Measurements from ENCODE around the gene AMMECR1L.
"Not testable (repeated sequence)": the region's sequence is repeated elsewhere in the genome, so short reads cannot be mapped to it uniquely, and the experiment has no call there.

AMMECR1L gene

GRCh38 chr2:127897531-127898211, 11.9 kb upstream of the AMMECR1L start:
- H3K9me3 Mint-ChIP-seq = no peaks in the 10 kb centered on the region
- no peaks in the 10 kb centered on the region for H3K27me3 Mint-ChIP-seq
- H3K27ac Mint-ChIP-seq = no peak overlapping the region
- no peak overlapping the region for H3K4me3 Mint-ChIP-seq
- peaks cover 4% of the 10 kb centered on the region for H3K4me1 Mint-ChIP-seq (ENCODE audit: low read depth)
- H3K36me3 Mint-ChIP-seq (ENCODE audit: low read depth) = no peaks in the 10 kb centered on the region

- Mint-ChIP-seq H3K36me3 (ENCODE audit: low read depth) (no peaks in the 10 kb centered on the region), H3K4me1 (ENCODE audit: low read depth) (peaks cover 8% of the 10 kb centered on the region), H3K27ac (no peak overlapping the region), H3K9me3 (no peaks in the 10 kb centered on the region), H3K27me3 (no peaks in the 10 kb centered on the region), H3K4me3 (no peak overlapping the region)
These were observed 7.7 kb upstream of the AMMECR1L start for GRCh38 chr2:127893494-127893893.

GRCh38 chr2:127893033-127893432, 7.3 kb upstream of the AMMECR1L start:
- H3K4me3 Mint-ChIP-seq = no peak overlapping the region

GRCh38 chr2:127891811-127892210, 6.1 kb upstream of the AMMECR1L start:
- H3K27ac Mint-ChIP-seq = no peak overlapping the region
- no peak overlapping the region for H3K4me3 Mint-ChIP-seq
- H3K9me3 Mint-ChIP-seq = no peaks in the 10 kb centered on the region
- H3K4me1 Mint-ChIP-seq (ENCODE audit: low read depth) = peaks cover 17% of the 10 kb centered on the region
- no peaks in the 10 kb centered on the region for H3K27me3 Mint-ChIP-seq
- no peaks in the 10 kb centered on the region for H3K36me3 Mint-ChIP-seq (ENCODE audit: low read depth)

More at GRCh38 chr2:127893033-127893432, 7.3 kb upstream of the AMMECR1L start:
- no peaks in the 10 kb centered on the region for H3K27me3 Mint-ChIP-seq
- H3K9me3 Mint-ChIP-seq = no peaks in the 10 kb centered on the region
- peaks cover 5% of the 10 kb centered on the region for H3K4me1 Mint-ChIP-seq (ENCODE audit: low read depth)
- H3K36me3 Mint-ChIP-seq (ENCODE audit: low read depth) = no peaks in the 10 kb centered on the region
- no peak overlapping the region for H3K27ac Mint-ChIP-seq

- H3K36me3 Mint-ChIP-seq (ENCODE audit: low read depth); H3K27ac Mint-ChIP-seq; H3K27me3 Mint-ChIP-seq; H3K9me3 Mint-ChIP-seq; H3K4me3 Mint-ChIP-seq: not testable (repeated sequence)
- H3K4me1 Mint-ChIP-seq (ENCODE audit: low read depth) = peaks cover 17% of the 10 kb centered on the region
These were observed 5.0 kb upstream of the AMMECR1L start for GRCh38 chr2:127890756-127891155.

GRCh38 chr2:127888772-127889171, 3.0 kb upstream of the AMMECR1L start:
- no peak overlapping the region for H3K4me3 Mint-ChIP-seq
- peaks cover 30% of the 10 kb centered on the region for H3K4me1 Mint-ChIP-seq (ENCODE audit: low read depth)
- H3K27ac Mint-ChIP-seq = no peak overlapping the region
- H3K27me3 Mint-ChIP-seq = no peaks in the 10 kb centered on the region
- H3K36me3 Mint-ChIP-seq (ENCODE audit: low read depth) = peaks cover 13% of the 10 kb centered on the region
- H3K9me3 Mint-ChIP-seq = no peaks in the 10 kb centered on the region

- Mint-ChIP-seq H3K4me1 (ENCODE audit: low read depth) (peaks cover 37% of the 10 kb centered on the region), H3K9me3 (no peaks in the 10 kb centered on the region), H3K27ac (no peak overlapping the region), H3K27me3 (no peaks in the 10 kb centered on the region), H3K4me3 (no peak overlapping the region), H3K36me3 (ENCODE audit: low read depth) (peaks cover 20% of the 10 kb centered on the region)
These were observed 2.0 kb upstream of the AMMECR1L start for GRCh38 chr2:127887776-127888130.

- H3K27me3 Mint-ChIP-seq = no peaks in the 10 kb centered on the region
- no peaks in the 10 kb centered on the region for H3K9me3 Mint-ChIP-seq
- H3K36me3 Mint-ChIP-seq (ENCODE audit: low read depth) = peaks cover 24% of the 10 kb centered on the region
- H3K27ac Mint-ChIP-seq = peak overlapping the region; percentile 76
- peaks cover 41% of the 10 kb centered on the region for H3K4me1 Mint-ChIP-seq (ENCODE audit: low read depth)
- H3K4me3 Mint-ChIP-seq = peak overlapping the region; percentile 86
These were observed 1.5 kb upstream of the AMMECR1L start for GRCh38 chr2:127887082-127887775.

GRCh38 chr2:127886593-127886935, 808 bp upstream of the AMMECR1L start:
- H3K27me3 Mint-ChIP-seq, H3K9me3 Mint-ChIP-seq: not testable (repeated sequence)
- Mint-ChIP-seq H3K4me1 (ENCODE audit: low read depth) (peaks cover 48% of the 10 kb centered on the region), H3K36me3 (ENCODE audit: low read depth) (peaks cover 31% of the 10 kb centered on the region), H3K27ac (peak overlapping the region; percentile 75), H3K4me3 (peak overlapping the region; percentile 86)

GRCh38 chr2:127884861-127885740, 655 bp downstream of the AMMECR1L start:
- not testable (repeated sequence) for H3K27me3 Mint-ChIP-seq, H3K9me3 Mint-ChIP-seq
- peak overlapping the region; percentile 95 for H3K27ac Mint-ChIP-seq
- peaks cover 61% of the 10 kb centered on the region for H3K4me1 Mint-ChIP-seq (ENCODE audit: low read depth)
- H3K36me3 Mint-ChIP-seq (ENCODE audit: low read depth) = peaks cover 43% of the 10 kb centered on the region
- H3K4me3 Mint-ChIP-seq = peak overlapping the region; percentile 96

- H3K4me1 Mint-ChIP-seq (ENCODE audit: low read depth) = peaks cover 61% of the 10 kb centered on the region
- H3K36me3 Mint-ChIP-seq (ENCODE audit: low read depth) = peaks cover 46% of the 10 kb centered on the region
- H3K9me3 Mint-ChIP-seq = no peaks in the 10 kb centered on the region
- peak overlapping the region; percentile 95 for H3K27ac Mint-ChIP-seq
- peak overlapping the region; percentile 96 for H3K4me3 Mint-ChIP-seq
- H3K27me3 Mint-ChIP-seq = no peaks in the 10 kb centered on the region
These were observed 1.3 kb downstream of the AMMECR1L start for GRCh38 chr2:127884436-127884835.

- peaks cover 75% of the 10 kb centered on the region for H3K4me1 Mint-ChIP-seq (ENCODE audit: low read depth)
- H3K27ac Mint-ChIP-seq = no peak overlapping the region
- no peaks in the 10 kb centered on the region for H3K27me3 Mint-ChIP-seq
- H3K4me3 Mint-ChIP-seq = no peak overlapping the region
- H3K9me3 Mint-ChIP-seq = no peaks in the 10 kb centered on the region
- peaks cover 60% of the 10 kb centered on the region for H3K36me3 Mint-ChIP-seq (ENCODE audit: low read depth)
These were observed 5.9 kb downstream of the AMMECR1L start for GRCh38 chr2:127879899-127880298.

- peaks cover 64% of the 10 kb centered on the region for H3K36me3 Mint-ChIP-seq (ENCODE audit: low read depth)
- no peak overlapping the region for H3K4me3 Mint-ChIP-seq
- H3K4me1 Mint-ChIP-seq (ENCODE audit: low read depth) = peaks cover 65% of the 10 kb centered on the region
- no peaks in the 10 kb centered on the region for H3K9me3 Mint-ChIP-seq
- H3K27me3 Mint-ChIP-seq = no peaks in the 10 kb centered on the region
- no peak overlapping the region for H3K27ac Mint-ChIP-seq
These were observed 8.1 kb downstream of the AMMECR1L start for GRCh38 chr2:127877626-127878025.

- peaks cover 63% of the 10 kb centered on the region for H3K36me3 Mint-ChIP-seq (ENCODE audit: low read depth)
These were observed 8.6 kb downstream of the AMMECR1L start for GRCh38 chr2:127877136-127877535.

More at GRCh38 chr2:127877136-127877535, 8.6 kb downstream of the AMMECR1L start:
- H3K9me3 Mint-ChIP-seq = no peaks in the 10 kb centered on the region
- H3K27ac Mint-ChIP-seq = no peak overlapping the region
- no peaks in the 10 kb centered on the region for H3K27me3 Mint-ChIP-seq
- peaks cover 63% of the 10 kb centered on the region for H3K4me1 Mint-ChIP-seq (ENCODE audit: low read depth)
- H3K4me3 Mint-ChIP-seq = no peak overlapping the region

Data from stimulated activated naive CD8-positive, alpha-beta T cell treated with anti-CD3 and anti-CD28 coated beads, Interleukin-15, Interleukin-2, amounts not matched to agents 100 ng/mL and 50 ng/mL, for 24 hours (primary cell).